ENCODE measurements around the gene ABLIM1. TPM values are rescaled to one million over a fixed set of nuclear protein-coding genes. Genes with fewer than 3 reads are reported as not detected.

The ABLIM1 gene
- polyA plus RNA-seq, 3 donors: 0.33 to 0.91 (median 0.57) TPM

GRCh38 chr10:114396464-114396863, 261.6 kb downstream of the ABLIM1 start:
- H3K4me1 Mint-ChIP-seq: no peaks in the 10 kb centered on the region
- TF ChIP-seq CTCF (IDR thresholded peaks at IDR 0.05): no peak
- intact Hi-C loops (cut with micrococcal nuclease): no loop called here
- Histone ChIP-seq H3K27ac (ENCODE audit: low read depth in 1 of 2, low read length in 2 of 2) (no peak overlapping the region), H3K9me3 (replicated peaks in 1 of 2; ENCODE audit: control insufficient read depth in 1 of 2, insufficient read depth in 1 of 2, low read length in 2 of 2) (no peaks in the 10 kb centered on the region), H4K20me1 (ENCODE audit: insufficient read depth, low read length) (no peaks in the 10 kb centered on the region), H3K79me2 (ENCODE audit: insufficient read depth, low read length) (no peaks in the 10 kb centered on the region), H3K27me3 (ENCODE audit: control insufficient read depth in 2 of 2, insufficient read depth in 2 of 2, low read length in 2 of 2) (peaks cover 5 to 9% of the 10 kb centered on the region in 2 donors), H3K9ac (ENCODE audit: insufficient read depth, low read length, poor library complexity, severe bottlenecking) (no peak overlapping the region), H3K4me2 (replicated peaks; ENCODE audit: extremely low read depth, low read length, poor library complexity, severe bottlenecking) (no peak overlapping the region), H3K36me3 (replicated peaks in 1 of 2; ENCODE audit: control insufficient read depth in 1 of 2, insufficient read depth in 2 of 2, low read length in 2 of 2) (no peaks in the 10 kb centered on the region), H3K4me3 (replicated peaks in 1 of 3; ENCODE audit: low read depth in 2 of 3, low read length in 3 of 3) (no peak overlapping the region), H3K4me1 (ENCODE audit: control insufficient read depth in 1 of 2, insufficient read depth in 2 of 2, low read length in 2 of 2) (no peaks in the 10 kb centered on the region), H2AFZ (ENCODE audit: insufficient read depth, low read depth, low read length, poor library complexity, severe bottlenecking) (no peak overlapping the region)
- 86% methylated on average over 1 of the region's 2 CpGs for WGBS (ENCODE audit: insufficient coverage)
- no peaks in the 10 kb centered on the region for H3K36me3 Mint-ChIP-seq
- no peaks in the 10 kb centered on the region for H3K9me3 Mint-ChIP-seq
- DNase-seq: no peak
- H3K4me3 Mint-ChIP-seq: no peak overlapping the region
- H3K27ac Mint-ChIP-seq: no peak overlapping the region
- H3K27me3 Mint-ChIP-seq (ENCODE audit: low read depth in 3 of 3): peaks cover 9 to 23% (median 14%) of the 10 kb centered on the region in 3 donors

GRCh38 chr10:114395366-114396022, 262.6 kb downstream of the ABLIM1 start:
- no peak overlapping the region for H3K4me3 ChIP-seq (replicated peaks in 1 of 3; ENCODE audit: low read depth in 2 of 3, low read length in 3 of 3)
- H4K20me1 ChIP-seq (ENCODE audit: insufficient read depth, low read length): no peaks in the 10 kb centered on the region
- no peak overlapping the region for H3K27ac Mint-ChIP-seq
- intact Hi-C loops (cut with micrococcal nuclease): no loop called here
- H3K4me3 Mint-ChIP-seq: peak overlapping the region in 1 of 2 donors; percentile 23
- H3K9ac ChIP-seq (ENCODE audit: insufficient read depth, low read length, poor library complexity, severe bottlenecking): no peak overlapping the region
- H3K4me2 ChIP-seq (replicated peaks; ENCODE audit: extremely low read depth, low read length, poor library complexity, severe bottlenecking): no peak overlapping the region
- DNase-seq: no peak
- H3K36me3 Mint-ChIP-seq: no peaks in the 10 kb centered on the region
- H3K27me3 ChIP-seq (ENCODE audit: control insufficient read depth in 2 of 2, insufficient read depth in 2 of 2, low read length in 2 of 2): peaks cover 0 to 2% of the 10 kb centered on the region in 2 donors
- H3K36me3 ChIP-seq (replicated peaks in 1 of 2; ENCODE audit: control insufficient read depth in 1 of 2, insufficient read depth in 2 of 2, low read length in 2 of 2): no peaks in the 10 kb centered on the region
- no peaks in the 10 kb centered on the region for H3K9me3 ChIP-seq (replicated peaks in 1 of 2; ENCODE audit: control insufficient read depth in 1 of 2, insufficient read depth in 1 of 2, low read length in 2 of 2)
- H3K79me2 ChIP-seq (ENCODE audit: insufficient read depth, low read length): no peaks in the 10 kb centered on the region
- no peaks in the 10 kb centered on the region for H3K4me1 ChIP-seq (ENCODE audit: control insufficient read depth in 1 of 2, insufficient read depth in 2 of 2, low read length in 2 of 2)
- TF ChIP-seq CTCF (IDR thresholded peaks at IDR 0.05): no peak
- H3K9me3 Mint-ChIP-seq: no peaks in the 10 kb centered on the region
- no peak overlapping the region for H2AFZ ChIP-seq (ENCODE audit: insufficient read depth, low read depth, low read length, poor library complexity, severe bottlenecking)
- no peaks in the 10 kb centered on the region for H3K4me1 Mint-ChIP-seq
- H3K27me3 Mint-ChIP-seq (ENCODE audit: low read depth in 3 of 3): peaks cover 5 to 17% (median 11%) of the 10 kb centered on the region in 3 donors
- WGBS (ENCODE audit: insufficient coverage): 9% methylated on average over 3 of the region's 6 CpGs
- H3K27ac ChIP-seq (ENCODE audit: low read depth in 1 of 2, low read length in 2 of 2): no peak overlapping the region

All from CD14-positive monocyte (primary cell).